GM12801 (cell line): ENCODE results near the gene GLRX5.

ENCODE experiments used
- CTCF ChIP-seq: IDR thresholded peaks from one replicate; pipeline ENCODE4 v1.5.1; 2011; ENCODE audit warnings: control low read depth; ENCODE audit not compliant: insufficient read length; ENCODE audit errors: extremely low read depth

Gene GLRX5

GRCh38 chr14:95526483-95527386, 8.1 kb upstream of the GLRX5 start:
- no peak for TF ChIP-seq CTCF

GRCh38 chr14:95527387-95528002, 7.4 kb upstream of the GLRX5 start:
- no peak for TF ChIP-seq CTCF

- TF ChIP-seq CTCF: no peak
These were observed 5.6 kb upstream of the GLRX5 start for GRCh38 chr14:95529216-95529615.

GRCh38 chr14:95530473-95531276, 4.2 kb upstream of the GLRX5 start:
- no peak for TF ChIP-seq CTCF

- no peak for TF ChIP-seq CTCF
These were observed 3.4 kb upstream of the GLRX5 start for GRCh38 chr14:95531473-95531872.

GRCh38 chr14:95531969-95532368, 2.9 kb upstream of the GLRX5 start:
- TF ChIP-seq CTCF: no peak

GRCh38 chr14:95533391-95533821, 1.4 kb upstream of the GLRX5 start:
- TF ChIP-seq CTCF: no peak
